Measurements from ENCODE around the gene TMEM271. TPM values are rescaled to one million over a fixed set of nuclear protein-coding genes. Genes with fewer than 3 reads are reported as not detected.
A peak's percentile ranks its signal among the peaks of the same experiment; 100 is the strongest.

The TMEM271 gene
- not detected for total RNA-seq
- not detected for polyA plus RNA-seq (2013, experiment 1 of 2)
- polyA plus RNA-seq (2013, experiment 2 of 2) = not detected
- long read RNA-seq, experiment 1 = 0 reads
- long read RNA-seq, experiment 2 = 0 reads
- long read RNA-seq, experiment 3 = 0 reads
- long read RNA-seq, experiment 4 = 0 reads

- DNase-seq = peak; percentile 71
- Histone ChIP-seq H3K4me1 (ENCODE audit: control insufficient read depth, insufficient read depth, low read length) (peaks cover 7% of the 10 kb centered on the region), H3K9me3 (ENCODE audit: control insufficient read depth, low read length) (no peaks in the 10 kb centered on the region), H3K27ac (ENCODE audit: low read depth, low read length) (no peak within 1 kb of the TSS), H3K4me3 (ENCODE audit: low read length) (no peak within 1 kb of the TSS), H3K27me3 (ENCODE audit: control insufficient read depth, insufficient read depth, low read length, poor library complexity, severe bottlenecking) (peaks cover 91% of the 10 kb centered on the region), H3K36me3 (ENCODE audit: control insufficient read depth, insufficient read depth, low read length) (no peaks in the 10 kb centered on the region), H3K9ac (ENCODE audit: extremely low read depth, low read length, poor library complexity, severe bottlenecking) (no peak within 1 kb of the TSS)
- peak within 1 kb of the TSS; percentile 55 for H3K4me3 Mint-ChIP-seq
- TF ChIP-seq CTCF (conservative IDR thresholded peaks at IDR 0.05) = no peak
- no peaks in the 10 kb centered on the region for H3K36me3 Mint-ChIP-seq (ENCODE audit: low read depth)
- H3K9me3 Mint-ChIP-seq = no peaks in the 10 kb centered on the region
- 0% methylated on average over 44 of the region's 60 CpGs; no CpG with 5 or more reads in 1 of the 2 experiments for WGBS, 2 experiments (ENCODE audit: insufficient coverage in 1 of 2, insufficient read length in 1 of 2)
- no peak within 1 kb of the TSS for H3K27ac Mint-ChIP-seq
- H3K4me1 Mint-ChIP-seq = peaks cover 9% of the 10 kb centered on the region
- peaks cover 83% of the 10 kb centered on the region for H3K27me3 Mint-ChIP-seq (ENCODE audit: insufficient read depth)
Observed at GRCh38 chr4:576245-576821, at the start of gene TMEM271. TSS of gene TMEM271 (minus strand) at chr4:576295. CDS start at chr4:576062, 233 bp downstream.

DNA sequence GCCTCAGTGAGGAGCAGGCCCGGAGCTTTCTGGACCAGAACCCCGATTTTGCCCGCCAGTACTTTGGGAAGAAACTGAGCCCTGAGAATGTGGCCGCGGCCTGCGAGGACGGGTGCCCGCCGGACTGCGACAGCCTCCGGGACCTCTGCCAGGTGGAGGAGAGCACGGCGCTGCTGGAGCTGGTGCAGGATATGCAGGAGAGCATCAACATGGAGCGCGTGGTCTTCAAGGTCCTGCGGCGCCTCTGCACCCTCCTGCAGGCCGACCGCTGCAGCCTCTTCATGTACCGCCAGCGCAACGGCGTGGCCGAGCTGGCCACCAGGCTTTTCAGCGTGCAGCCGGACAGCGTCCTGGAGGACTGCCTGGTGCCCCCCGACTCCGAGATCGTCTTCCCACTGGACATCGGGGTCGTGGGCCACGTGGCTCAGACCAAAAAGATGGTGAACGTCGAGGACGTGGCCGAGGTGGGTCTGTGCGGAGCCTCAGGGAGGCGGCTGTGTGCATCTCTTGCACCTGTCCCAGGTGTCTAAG is 49.6 kb upstream of the TMEM271 start:
- WGBS, 2 experiments (ENCODE audit: insufficient coverage in 1 of 2, insufficient read length in 1 of 2) = 95 to 96% methylated on average over 32 to 39 of the region's 39 CpGs
- peaks cover 3% of the 10 kb centered on the region for H3K4me1 ChIP-seq (ENCODE audit: control insufficient read depth, insufficient read depth, low read length)
- H3K27ac ChIP-seq (ENCODE audit: low read depth, low read length) = peak overlapping the region; percentile 7
- H3K36me3 Mint-ChIP-seq (ENCODE audit: low read depth) = no peaks in the 10 kb centered on the region
- H3K4me1 Mint-ChIP-seq = no peaks in the 10 kb centered on the region
- peaks cover 3% of the 10 kb centered on the region for H3K27me3 Mint-ChIP-seq (ENCODE audit: insufficient read depth)
- no peaks in the 10 kb centered on the region for H3K9me3 ChIP-seq (ENCODE audit: control insufficient read depth, low read length)
- H3K27me3 ChIP-seq (ENCODE audit: control insufficient read depth, insufficient read depth, low read length, poor library complexity, severe bottlenecking) = peaks cover 5% of the 10 kb centered on the region
- no peaks in the 10 kb centered on the region for H3K9me3 Mint-ChIP-seq
- no peak overlapping the region for H3K4me3 ChIP-seq (ENCODE audit: low read length)
- H3K9ac ChIP-seq (ENCODE audit: extremely low read depth, low read length, poor library complexity, severe bottlenecking) = no peak overlapping the region
- no peak for TF ChIP-seq CTCF (conservative IDR thresholded peaks at IDR 0.05)
- H3K36me3 ChIP-seq (ENCODE audit: control insufficient read depth, insufficient read depth, low read length) = no peaks in the 10 kb centered on the region
- H3K4me3 Mint-ChIP-seq = no peak overlapping the region
- no peak overlapping the region for H3K27ac Mint-ChIP-seq
- DNase-seq = peak; percentile 42

DNA sequence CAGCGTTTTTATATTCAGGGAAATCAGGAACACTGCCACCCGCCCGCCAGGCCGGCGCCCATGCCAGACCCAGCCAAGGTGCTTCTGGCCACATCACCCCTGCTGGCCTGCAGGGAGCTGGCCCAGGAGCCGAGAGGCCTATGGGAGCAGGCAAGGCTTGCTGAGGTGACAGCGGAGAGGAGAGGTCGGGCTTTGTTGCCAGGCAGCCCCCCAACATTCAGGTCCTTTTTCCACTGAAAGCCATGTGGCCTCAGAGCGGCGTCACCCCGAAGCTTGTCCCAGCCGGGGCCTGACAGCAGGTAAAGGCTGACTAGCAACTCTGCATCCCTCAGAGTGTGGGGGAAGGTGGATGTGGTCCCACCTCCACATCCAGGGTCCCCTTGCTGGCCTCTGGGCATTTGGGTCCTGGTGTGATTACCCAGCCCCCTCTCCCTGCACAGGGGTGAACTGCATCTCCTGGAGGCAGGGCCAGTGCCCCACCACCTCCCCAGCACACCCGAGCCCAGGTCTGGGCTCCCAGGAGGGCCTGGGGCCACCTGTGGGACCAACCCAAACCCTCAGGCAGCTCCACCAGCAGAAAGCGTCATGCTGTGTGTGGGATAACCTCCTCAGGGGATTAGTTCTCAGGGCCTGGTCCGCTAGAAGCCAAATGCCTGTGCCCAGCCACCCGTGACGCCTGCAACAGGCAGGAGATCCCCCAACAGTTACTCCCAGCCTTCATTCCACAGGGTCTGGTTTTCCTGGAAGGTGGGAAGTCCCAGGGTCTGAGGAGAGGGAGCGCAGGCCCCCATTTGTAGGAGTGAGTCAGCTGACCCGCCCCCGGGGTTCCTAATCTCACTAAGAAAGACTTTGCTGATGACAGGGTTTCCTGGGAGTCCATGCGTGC is 48.9 kb upstream of the TMEM271 start, which contains the start of gene PDE6B:
TSS of gene PDE6B (plus strand) at position 869 of the 886 bp plus-strand sequence. CDS start 54 bp downstream, outside the sequence.
- H3K9me3 ChIP-seq (ENCODE audit: control insufficient read depth, low read length) = no peaks in the 10 kb centered on the region
- H3K27ac Mint-ChIP-seq = no peak within 1 kb of the TSS
- no peaks in the 10 kb centered on the region for H3K36me3 Mint-ChIP-seq (ENCODE audit: low read depth)
- no peak within 1 kb of the TSS for H3K4me3 Mint-ChIP-seq
- no peak within 1 kb of the TSS for H3K4me3 ChIP-seq (ENCODE audit: low read length)
- H3K27ac ChIP-seq (ENCODE audit: low read depth, low read length) = peak within 1 kb of the TSS; percentile 7
- H3K36me3 ChIP-seq (ENCODE audit: control insufficient read depth, insufficient read depth, low read length) = no peaks in the 10 kb centered on the region
- H3K4me1 ChIP-seq (ENCODE audit: control insufficient read depth, insufficient read depth, low read length) = peaks cover 3% of the 10 kb centered on the region
- peak; percentile 44 for TF ChIP-seq CTCF (conservative IDR thresholded peaks at IDR 0.05)
- peak; percentile 76 for DNase-seq
- H3K4me1 Mint-ChIP-seq = no peaks in the 10 kb centered on the region
- H3K27me3 ChIP-seq (ENCODE audit: control insufficient read depth, insufficient read depth, low read length, poor library complexity, severe bottlenecking) = peaks cover 5% of the 10 kb centered on the region
- H3K27me3 Mint-ChIP-seq (ENCODE audit: insufficient read depth) = peaks cover 3% of the 10 kb centered on the region
- 83 to 89% methylated on average over 9 to 21 of the region's 21 CpGs for WGBS, 2 experiments (ENCODE audit: insufficient coverage in 1 of 2, insufficient read length in 1 of 2)
- no peak within 1 kb of the TSS for H3K9ac ChIP-seq (ENCODE audit: extremely low read depth, low read length, poor library complexity, severe bottlenecking)
- no peaks in the 10 kb centered on the region for H3K9me3 Mint-ChIP-seq
